Stimulated activated memory B cell treated with anti-CD40 and anti-IgM and Interleukin-4, amounts not matched to agents 10 μg/mL and 1 μg/mL and 100 μg/mL, for 72 hours (primary cell): ENCODE measurements around the gene FAM186B.

Experiments
- ATAC-seq: fragments of 150-1000 bp; cut with Tn5 transposase; 2 replicates; pipeline ENCODE4 v1.10.0; 2021
- H3K27ac Mint-ChIP-seq: one replicate; pipeline ENCODE4 v1.8.0; 2022; ENCODE audit warnings: mild to moderate bottlenecking, mixed read lengths
- H3K27me3 Mint-ChIP-seq: one replicate; pipeline ENCODE4 v1.8.0; 2022; ENCODE audit warnings: mixed read lengths
- H3K36me3 Mint-ChIP-seq: one replicate; pipeline ENCODE4 v1.8.0; 2022; ENCODE audit warnings: mixed read lengths
- H3K4me1 Mint-ChIP-seq: one replicate; pipeline ENCODE4 v1.8.0; 2022; ENCODE audit warnings: mixed read lengths
- H3K4me3 Mint-ChIP-seq: one replicate; pipeline ENCODE4 v1.8.0; 2022; ENCODE audit warnings: mild to moderate bottlenecking, moderate library complexity, mixed read lengths
- H3K9me3 Mint-ChIP-seq: one replicate; pipeline ENCODE4 v1.8.0; 2022; ENCODE audit warnings: mixed read lengths

Gene FAM186B

GRCh38 chr12:49598527-49598926 is 6.9 kb downstream of the FAM186B start:
- H3K4me1 Mint-ChIP-seq, result no peaks in the 10 kb centered on the region
- no peak for ATAC-seq
- H3K4me3 Mint-ChIP-seq, result no peak overlapping the region
- H3K9me3 Mint-ChIP-seq, result no peaks in the 10 kb centered on the region
- peaks cover 8% of the 10 kb centered on the region for H3K36me3 Mint-ChIP-seq
- H3K27me3 Mint-ChIP-seq, result no peaks in the 10 kb centered on the region
- no peak overlapping the region for H3K27ac Mint-ChIP-seq

- H3K9me3 Mint-ChIP-seq, result peaks cover 6% of the 10 kb centered on the region
- H3K4me1 Mint-ChIP-seq, result no peaks in the 10 kb centered on the region
- no peak for ATAC-seq
- peaks cover 54% of the 10 kb centered on the region for H3K36me3 Mint-ChIP-seq
- H3K4me3 Mint-ChIP-seq, result no peak overlapping the region
- no peak overlapping the region for H3K27ac Mint-ChIP-seq
- no peaks in the 10 kb centered on the region for H3K27me3 Mint-ChIP-seq
Measured at GRCh38 chr12:49588721-49589516, 16.5 kb downstream of the FAM186B start.

DNA sequence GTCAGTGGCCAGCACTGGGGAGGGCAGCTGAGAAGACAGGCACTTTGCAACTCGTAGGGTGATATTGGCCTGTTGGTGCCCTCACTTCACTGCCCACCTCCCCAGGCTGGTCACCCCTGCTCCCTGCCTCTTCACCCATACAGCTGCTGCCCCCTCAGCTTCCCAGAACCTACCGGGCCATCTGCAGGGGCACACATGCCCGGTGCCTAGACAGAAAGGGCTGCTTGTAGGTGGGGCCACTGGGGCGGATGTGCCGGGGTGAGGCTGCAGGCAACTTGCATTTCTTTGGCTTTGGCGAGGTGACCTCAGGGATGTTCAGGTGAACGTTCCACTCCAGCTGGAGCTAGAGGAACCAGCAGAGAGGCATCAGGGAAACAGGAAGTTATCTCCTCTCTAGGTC is 17.2 kb downstream of the FAM186B start:
- ATAC-seq, result no peak
- H3K36me3 Mint-ChIP-seq, result peaks cover 60% of the 10 kb centered on the region
- H3K9me3 Mint-ChIP-seq, result peaks cover 6% of the 10 kb centered on the region
- H3K4me1 Mint-ChIP-seq, result no peaks in the 10 kb centered on the region
- H3K27me3 Mint-ChIP-seq, result no peaks in the 10 kb centered on the region
- no peak overlapping the region for H3K4me3 Mint-ChIP-seq
- H3K27ac Mint-ChIP-seq, result no peak overlapping the region

DNA sequence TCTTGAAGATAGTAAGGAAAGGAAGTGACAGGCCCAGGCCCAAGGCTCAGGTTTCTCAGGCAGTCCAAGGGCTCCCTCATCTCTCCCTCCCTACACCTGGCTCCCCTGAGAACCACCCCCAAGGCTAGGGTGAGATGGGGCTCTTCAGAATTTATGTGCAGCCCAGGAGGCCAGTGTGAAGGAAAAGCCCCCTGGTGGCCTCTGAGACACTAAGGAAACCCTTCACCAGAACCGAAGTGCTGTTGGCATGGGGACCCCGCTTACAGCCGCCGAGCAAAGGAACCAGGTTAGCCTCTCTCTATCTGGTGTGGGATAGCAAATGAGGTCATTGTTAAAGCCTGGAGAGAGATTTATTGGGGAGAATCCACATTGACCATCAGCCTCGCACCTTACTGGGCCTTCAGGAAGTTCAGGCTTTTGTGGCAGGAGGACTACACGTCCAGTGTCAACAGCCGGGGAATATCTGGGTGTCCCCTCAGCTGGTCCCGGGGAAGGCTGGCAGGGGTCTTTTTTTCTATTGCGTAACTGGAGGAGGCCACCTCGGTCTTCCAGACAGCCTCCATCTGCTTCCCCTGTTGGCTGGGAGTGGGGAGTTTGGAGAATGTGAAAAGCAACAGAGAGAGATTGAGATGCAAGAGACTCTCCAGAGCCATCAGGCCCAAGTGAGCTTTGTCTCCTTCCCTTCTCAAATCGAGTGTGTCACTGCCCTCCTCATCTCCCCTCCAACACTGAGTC is 18.1 kb downstream of the FAM186B start:
- no peak for ATAC-seq
- H3K9me3 Mint-ChIP-seq, result peaks cover 6% of the 10 kb centered on the region
- H3K27me3 Mint-ChIP-seq, result no peaks in the 10 kb centered on the region
- H3K4me3 Mint-ChIP-seq, result no peak overlapping the region
- no peak overlapping the region for H3K27ac Mint-ChIP-seq
- H3K4me1 Mint-ChIP-seq, result peaks cover 6% of the 10 kb centered on the region
- peaks cover 57% of the 10 kb centered on the region for H3K36me3 Mint-ChIP-seq

- Mint-ChIP-seq H3K27me3 (no peaks in the 10 kb centered on the region), H3K4me1 (peaks cover 20% of the 10 kb centered on the region), H3K27ac (no peak overlapping the region), H3K4me3 (no peak overlapping the region), H3K9me3 (peaks cover 2% of the 10 kb centered on the region), H3K36me3 (peaks cover 56% of the 10 kb centered on the region)
- no peak for ATAC-seq
Measured at GRCh38 chr12:49585477-49586459, 19.7 kb downstream of the FAM186B start.

- peak overlapping the region; percentile 42 for H3K27ac Mint-ChIP-seq
- H3K27me3 Mint-ChIP-seq, result no peaks in the 10 kb centered on the region
- peaks cover 48% of the 10 kb centered on the region for H3K36me3 Mint-ChIP-seq
- no peak for ATAC-seq
- no peak overlapping the region for H3K4me3 Mint-ChIP-seq
- H3K4me1 Mint-ChIP-seq, result peaks cover 30% of the 10 kb centered on the region
- H3K9me3 Mint-ChIP-seq, result no peaks in the 10 kb centered on the region
Measured at GRCh38 chr12:49584591-49584990, 20.8 kb downstream of the FAM186B start.

DNA sequence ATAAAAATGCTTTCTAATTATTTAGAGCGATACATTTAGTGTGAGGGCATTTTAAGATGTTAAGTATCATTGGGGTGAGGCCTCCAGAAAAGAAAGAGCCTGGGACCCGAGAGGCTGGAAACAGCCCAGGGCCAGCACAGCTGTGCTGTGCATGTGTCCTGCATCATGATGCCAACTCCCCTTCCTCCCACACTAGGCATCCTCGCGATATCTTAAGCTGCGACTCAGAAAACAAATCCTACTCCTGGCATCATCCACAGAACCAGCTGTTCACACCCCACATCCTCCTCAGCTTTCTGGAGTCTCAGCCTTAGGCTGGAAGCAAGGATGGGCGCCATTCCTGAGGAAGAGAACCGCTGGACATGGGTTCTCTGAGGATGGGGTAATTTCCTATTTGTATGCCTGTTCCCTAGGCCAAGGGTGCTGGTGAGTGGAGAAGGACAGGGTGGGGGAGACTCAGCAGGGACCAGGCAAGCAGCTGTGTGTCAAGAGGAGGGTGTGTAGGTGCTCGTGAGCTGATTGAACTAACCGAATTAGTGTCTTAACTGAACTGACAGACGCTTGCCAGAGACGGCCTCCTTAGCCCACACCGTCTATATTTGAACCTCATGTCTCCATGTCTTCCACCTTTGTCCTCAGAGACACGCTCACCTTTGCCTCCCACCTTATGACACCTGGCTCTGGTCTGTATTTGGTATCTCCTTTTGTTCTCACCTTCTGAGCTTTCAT is 21.9 kb downstream of the FAM186B start:
- Mint-ChIP-seq H3K9me3 (no peaks in the 10 kb centered on the region), H3K4me1 (peaks cover 34% of the 10 kb centered on the region), H3K27ac (no peak overlapping the region), H3K36me3 (peaks cover 45% of the 10 kb centered on the region), H3K4me3 (no peak overlapping the region), H3K27me3 (no peaks in the 10 kb centered on the region)
- ATAC-seq, result no peak

DNA sequence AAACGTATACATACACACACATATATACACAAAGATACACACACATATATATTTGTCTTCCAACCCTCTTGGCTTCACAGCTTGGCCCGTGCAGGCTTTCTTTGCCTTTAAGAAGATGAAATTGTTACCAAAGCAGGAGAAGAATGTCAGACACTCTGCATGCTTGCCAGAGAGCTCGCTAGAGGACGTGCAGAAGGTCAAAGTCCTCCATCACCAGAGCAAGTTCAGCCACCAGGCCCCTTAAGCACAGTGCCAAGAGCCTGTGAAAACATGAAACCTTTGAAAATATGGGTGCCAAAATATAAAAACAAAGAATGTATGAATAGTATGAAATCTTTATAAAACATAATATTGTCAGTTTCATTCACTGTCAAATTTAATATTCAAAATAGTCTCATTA is 22.6 kb downstream of the FAM186B start:
- H3K36me3 Mint-ChIP-seq, result peaks cover 48% of the 10 kb centered on the region
- peak overlapping the region; percentile 88 for H3K27ac Mint-ChIP-seq
- no peaks in the 10 kb centered on the region for H3K27me3 Mint-ChIP-seq
- ATAC-seq, result no peak
- no peak overlapping the region for H3K4me3 Mint-ChIP-seq
- H3K4me1 Mint-ChIP-seq, result peaks cover 34% of the 10 kb centered on the region
- no peaks in the 10 kb centered on the region for H3K9me3 Mint-ChIP-seq

GRCh38 chr12:49582201-49582600 is 23.2 kb downstream of the FAM186B start:
- peak overlapping the region; percentile 70 for H3K4me3 Mint-ChIP-seq
- H3K36me3 Mint-ChIP-seq, result peaks cover 54% of the 10 kb centered on the region
- ATAC-seq, result peak; percentile 89
- H3K27ac Mint-ChIP-seq, result peak overlapping the region; percentile 88
- peaks cover 34% of the 10 kb centered on the region for H3K4me1 Mint-ChIP-seq
- no peaks in the 10 kb centered on the region for H3K9me3 Mint-ChIP-seq
- no peaks in the 10 kb centered on the region for H3K27me3 Mint-ChIP-seq

DNA sequence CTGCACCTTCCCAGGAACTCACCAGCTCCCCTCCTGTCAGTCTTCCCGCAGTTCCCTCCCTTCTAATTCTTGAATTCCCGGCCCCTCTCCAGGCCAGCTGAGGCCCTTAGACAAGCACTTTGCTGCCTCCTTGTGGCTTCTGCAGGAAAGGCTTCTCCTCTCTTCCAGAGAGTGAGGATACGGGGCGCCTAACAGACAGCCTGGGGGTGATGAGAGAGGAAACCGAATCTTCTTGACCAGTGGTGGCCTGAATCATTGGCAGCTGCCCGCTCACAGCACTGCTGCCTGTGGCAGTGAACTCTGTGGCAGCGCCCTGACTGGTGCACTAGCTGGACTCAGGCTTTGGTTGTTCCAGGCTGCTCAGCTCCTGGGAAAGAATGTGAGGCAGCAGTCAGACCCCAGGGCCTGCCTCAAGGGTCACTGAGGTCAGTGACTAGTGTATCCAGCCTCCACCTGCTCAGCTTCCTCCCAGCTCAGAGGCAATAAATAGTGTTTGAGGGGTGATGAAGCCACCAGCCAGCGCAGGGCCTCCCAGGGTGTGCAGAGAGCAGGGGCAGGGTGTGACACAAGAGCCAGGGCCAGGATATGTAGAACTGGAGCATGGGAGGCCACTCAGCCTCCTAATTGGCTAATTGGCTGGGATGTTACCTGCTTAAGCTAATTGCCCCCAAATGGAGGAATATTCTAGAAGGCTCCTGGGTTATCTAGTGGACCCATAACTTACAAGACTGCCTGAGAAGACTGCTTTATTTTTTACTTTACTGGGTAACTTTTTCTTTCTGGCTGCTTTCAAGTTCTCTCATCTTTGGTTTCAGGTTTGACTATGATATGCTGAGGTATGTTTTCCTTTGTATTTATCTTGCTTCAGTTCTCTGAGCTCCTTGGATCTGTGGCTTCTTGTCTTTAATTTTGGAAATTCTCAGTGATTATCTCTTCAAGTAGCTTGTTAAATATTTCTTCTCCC is 24.6 kb downstream of the FAM186B start:
- peak; percentile 51 for ATAC-seq
- H3K36me3 Mint-ChIP-seq, result peaks cover 55% of the 10 kb centered on the region
- no peak overlapping the region for H3K4me3 Mint-ChIP-seq
- no peaks in the 10 kb centered on the region for H3K27me3 Mint-ChIP-seq
- H3K4me1 Mint-ChIP-seq, result peaks cover 34% of the 10 kb centered on the region
- H3K9me3 Mint-ChIP-seq, result no peaks in the 10 kb centered on the region
- peak overlapping the region; percentile 88 for H3K27ac Mint-ChIP-seq

DNA sequence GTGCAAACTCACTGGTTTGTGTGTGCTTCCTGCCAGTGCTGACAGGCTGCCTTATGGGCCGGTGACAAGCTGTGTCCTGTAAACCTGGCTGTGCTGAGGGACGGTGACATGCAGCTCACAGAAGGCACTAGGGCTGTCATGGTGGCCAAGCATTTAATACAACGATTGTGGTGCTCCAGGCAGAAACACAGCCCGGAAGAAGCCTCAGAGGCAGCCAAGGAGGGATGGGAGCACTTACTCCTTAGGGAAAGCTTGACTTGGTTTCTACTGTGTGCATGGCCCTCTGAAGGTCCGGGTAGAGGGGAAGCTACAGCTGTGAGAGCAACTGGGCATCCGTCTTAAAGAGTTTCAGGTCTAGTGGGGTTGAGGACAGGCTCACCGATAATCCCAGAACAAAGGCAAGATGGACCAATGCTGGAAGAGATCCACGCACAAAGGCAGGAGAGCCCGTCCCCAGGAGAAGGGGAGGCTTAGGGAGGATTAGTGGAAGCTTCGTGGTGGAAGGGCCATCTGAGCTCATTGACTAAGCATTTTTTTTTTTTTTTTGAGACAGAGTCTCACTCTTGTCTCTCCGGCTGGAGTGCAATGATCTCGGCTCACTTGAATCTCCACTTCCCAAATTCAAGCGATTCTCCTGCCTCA is 26.8 kb downstream of the FAM186B start:
- Mint-ChIP-seq H3K27ac (no peak overlapping the region), H3K9me3 (no peaks in the 10 kb centered on the region), H3K36me3 (peaks cover 44% of the 10 kb centered on the region), H3K4me1 (peaks cover 34% of the 10 kb centered on the region), H3K27me3 (no peaks in the 10 kb centered on the region), H3K4me3 (no peak overlapping the region)
- no peak for ATAC-seq

GRCh38 chr12:49577589-49578315 is 27.7 kb downstream of the FAM186B start:
- no peak for ATAC-seq
- Mint-ChIP-seq H3K9me3 (no peaks in the 10 kb centered on the region), H3K27me3 (no peaks in the 10 kb centered on the region), H3K4me3 (no peak overlapping the region), H3K36me3 (peaks cover 40% of the 10 kb centered on the region), H3K4me1 (peaks cover 32% of the 10 kb centered on the region), H3K27ac (no peak overlapping the region)
